Measurements from ENCODE around the gene PTOV1. TPM values are rescaled to one million over a fixed set of nuclear protein-coding genes. Genes with fewer than 3 reads are reported as not detected.

PTOV1 gene
- 100 to 1,000 TPM; 163 to 568 (median 257) TPM for total RNA-seq
- 100 to 1,000 TPM in 2 of 3 donors, 10 to 100 TPM in 1; 78.7 to 620 (median 409) TPM for polyA plus RNA-seq
- long read RNA-seq, donor 1, transcript PTOV1-205 (1 exons, 1,880 nt) = major isoform, 44 of 211 reads
- long read RNA-seq, donor 1, transcript PTOV1-209 (8 exons, 1,716 nt) = minor isoform, 5 of 211 reads
- long read RNA-seq, donor 1, transcript PTOV1-212 (13 exons, 1,577 nt) = minor isoform, 40 of 211 reads
- long read RNA-seq, donor 1, transcript PTOV1-208 (2 exons, 327 nt) = minor isoform, 8 of 211 reads
- long read RNA-seq, donor 1, partial matches to known transcripts = 100 of 211 reads
- long read RNA-seq, donor 1, other reads (novel, unspliced or antisense) = 6 of 211 reads
- long read RNA-seq, donor 2, transcript PTOV1-212 (13 exons, 1,577 nt) = major isoform, 53 of 135 reads
- long read RNA-seq, donor 2, transcript PTOV1-208 (2 exons, 327 nt) = minor isoform, 5 of 135 reads
- long read RNA-seq, donor 2, transcript PTOV1-205 (1 exons, 1,880 nt) = minor isoform, 27 of 135 reads
- long read RNA-seq, donor 2, transcript PTOV1-209 (8 exons, 1,716 nt) = minor isoform, 6 of 135 reads
- long read RNA-seq, donor 2, partial matches to known transcripts = 29 of 135 reads
- long read RNA-seq, donor 2, other reads (novel, unspliced or antisense) = 7 of 135 reads
- long read RNA-seq, donor 3, transcript PTOV1-212 (13 exons, 1,577 nt) = major isoform, 28 of 51 reads
- long read RNA-seq, donor 3, transcript PTOV1-208 (2 exons, 327 nt) = minor isoform, 9 of 51 reads
- long read RNA-seq, donor 3, transcript PTOV1-205 (1 exons, 1,880 nt) = minor isoform, 7 of 51 reads
- long read RNA-seq, donor 3, partial matches to known transcripts = 0 of 51 reads
- long read RNA-seq, donor 3, other reads (novel, unspliced or antisense) = 0 of 51 reads
- long read RNA-seq, donor 4, transcript PTOV1-212 (13 exons, 1,577 nt) = major isoform, 8 of 41 reads
- long read RNA-seq, donor 4, transcript PTOV1-210 (13 exons, 1,438 nt) = minor isoform, 5 of 41 reads
- long read RNA-seq, donor 4, partial matches to known transcripts = 17 of 41 reads
- long read RNA-seq, donor 4, other reads (novel, unspliced or antisense) = 8 of 41 reads
- long read RNA-seq, donor 5, transcript PTOV1-210 (13 exons, 1,438 nt) = minor isoform, 6 of 629 reads
- long read RNA-seq, donor 5, transcript PTOV1-220 (13 exons, 1,587 nt) = minor isoform, 28 of 629 reads
- long read RNA-seq, donor 5, transcript PTOV1-212 (13 exons, 1,577 nt) = major isoform, 466 of 629 reads
- long read RNA-seq, donor 5, partial matches to known transcripts = 27 of 629 reads
- long read RNA-seq, donor 5, other reads (novel, unspliced or antisense) = 92 of 629 reads
- long read RNA-seq, donor 6, partial matches to known transcripts = 13 of 25 reads
- long read RNA-seq, donor 6, other reads (novel, unspliced or antisense) = 7 of 25 reads
- long read RNA-seq, donor 7, transcript PTOV1-205 (1 exons, 1,880 nt) = major isoform, 16 of 41 reads
- long read RNA-seq, donor 7, transcript PTOV1-212 (13 exons, 1,577 nt) = minor isoform, 15 of 41 reads
- long read RNA-seq, donor 7, transcript PTOV1-208 (2 exons, 327 nt) = minor isoform, 7 of 41 reads
- long read RNA-seq, donor 7, partial matches to known transcripts = 0 of 41 reads
- long read RNA-seq, donor 7, other reads (novel, unspliced or antisense) = 0 of 41 reads
- long read RNA-seq, donor 8, transcript PTOV1-212 (13 exons, 1,577 nt) = major isoform, 67 of 122 reads
- long read RNA-seq, donor 8, transcript PTOV1-205 (1 exons, 1,880 nt) = minor isoform, 19 of 122 reads
- long read RNA-seq, donor 8, transcript PTOV1-208 (2 exons, 327 nt) = minor isoform, 10 of 122 reads
- long read RNA-seq, donor 8, partial matches to known transcripts = 5 of 122 reads
- long read RNA-seq, donor 8, other reads (novel, unspliced or antisense) = 12 of 122 reads
- long read RNA-seq, donor 9, transcript PTOV1-205 (1 exons, 1,880 nt) = minor isoform, 22 of 72 reads
- long read RNA-seq, donor 9, transcript PTOV1-208 (2 exons, 327 nt) = minor isoform, 16 of 72 reads
- long read RNA-seq, donor 9, transcript PTOV1-212 (13 exons, 1,577 nt) = major isoform, 28 of 72 reads
- long read RNA-seq, donor 9, partial matches to known transcripts = 0 of 72 reads
- long read RNA-seq, donor 9, other reads (novel, unspliced or antisense) = 0 of 72 reads
- long read RNA-seq, donor 10, transcript PTOV1-212 (13 exons, 1,577 nt) = minor isoform, 14 of 60 reads
- long read RNA-seq, donor 10, transcript PTOV1-205 (1 exons, 1,880 nt) = major isoform, 32 of 60 reads
- long read RNA-seq, donor 10, partial matches to known transcripts = 5 of 60 reads
- long read RNA-seq, donor 10, other reads (novel, unspliced or antisense) = 0 of 60 reads

- Histone ChIP-seq H3K27me3 (no peaks in the 10 kb centered on the region), H3K9me3 (replicated peaks in 1 of 3) (no peaks in the 10 kb centered on the region), H3K4me1 (replicated peaks in 1 of 2) (peaks cover 11 to 26% of the 10 kb centered on the region in 2 donors), H3K36me3 (replicated peaks in 1 of 2) (peaks cover 0 to 11% of the 10 kb centered on the region in 2 donors), H3K4me3 (peak within 1 kb of the TSS; percentile 12 to 90 (median 64)), H3K27ac (peak within 1 kb of the TSS; percentile 95 to 99 (median 98))
- intact Hi-C loops (cut with DNase I) = no loop called here
- TF ChIP-seq CTCF (IDR thresholded peaks at IDR 0.05) (peak in 1 of 6 experiments; percentile 10), POLR2A (IDR thresholded peaks at IDR 0.05) (peak; percentile 53 to 64)
- peak; percentile 90 to 96 (median 95) for DNase-seq
- 0 to 6% (median 1%) methylated on average over 7 to 98 of the region's 98 CpGs for WGBS, 4 donors
These were observed at the start of gene PTOV1 for GRCh38 chr19:49850487-49851342. PTOV1 (plus strand) TSS chr19:49851159.

DNA sequence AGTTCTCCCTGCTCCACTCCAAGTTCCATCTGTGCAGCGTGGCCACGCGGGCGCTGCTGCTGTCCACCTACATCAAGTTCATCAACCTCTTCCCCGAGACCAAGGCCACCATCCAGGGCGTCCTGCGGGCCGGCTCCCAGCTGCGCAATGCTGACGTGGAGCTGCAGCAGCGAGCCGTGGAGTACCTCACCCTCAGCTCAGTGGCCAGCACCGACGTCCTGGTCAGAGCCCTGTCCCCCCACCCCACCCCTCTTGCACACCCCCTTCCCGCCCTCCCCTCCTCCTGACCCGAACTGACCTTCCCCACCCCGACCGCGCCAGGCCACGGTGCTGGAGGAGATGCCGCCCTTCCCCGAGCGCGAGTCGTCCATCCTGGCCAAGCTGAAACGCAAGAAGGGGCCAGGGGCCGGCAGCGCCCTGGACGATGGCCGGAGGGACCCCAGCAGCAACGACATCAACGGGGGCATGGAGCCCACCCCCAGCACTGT, 49.5 kb upstream of the PTOV1 start:
- 38 to 61% (median 44%) methylated on average over 10 to 32 of the region's 32 CpGs for WGBS, 4 donors
- peak; percentile 88 to 97 (median 92) for DNase-seq
- Histone ChIP-seq H3K4me3 (peak overlapping the region in 2 of 4 donors; percentile 34 to 67), H3K9me3 (replicated peaks in 1 of 3) (no peaks in the 10 kb centered on the region), H3K27me3 (no peaks in the 10 kb centered on the region), H3K27ac (peak overlapping the region; percentile 76 to 97 (median 92)), H3K36me3 (replicated peaks in 1 of 2) (peaks cover 0 to 71% of the 10 kb centered on the region in 2 donors), H3K4me1 (replicated peaks in 1 of 2) (peaks cover 12 to 16% of the 10 kb centered on the region in 2 donors)
- intact Hi-C loops (cut with DNase I) = loop anchor here in 1 of 2 donors (10.0 kb wide), 1 partner anchor 47 kb away; no protein-coding TSS in a partner anchor
- TF ChIP-seq CTCF (IDR thresholded peaks at IDR 0.05) = no peak
- peak in 1 of 2 donors; percentile 77 for TF ChIP-seq POLR2A (IDR thresholded peaks at IDR 0.05)
